ENCODE data around the gene RAB40A. TPM values are rescaled to one million over a fixed set of nuclear protein-coding genes. Genes with fewer than 3 reads are reported as not detected.

Gene RAB40A
- total and polyA plus RNA-seq, 7 donors, result 0.12 to 1.7 (median 0.71) TPM; not detected in 2

GRCh38 chrX:103520386-103520785 is 1.1 kb upstream of the RAB40A start:
- Histone ChIP-seq H3K9me3 (no peaks in the 10 kb centered on the region), H3K4me3 (no peak overlapping the region), H3K27ac (no peak overlapping the region), H3K27me3 (no peaks in the 10 kb centered on the region), H3K36me3 (no peaks in the 10 kb centered on the region), H3K4me1 (no peaks in the 10 kb centered on the region)
- DNase-seq, result no peak
- TF ChIP-seq, protein P1, sequence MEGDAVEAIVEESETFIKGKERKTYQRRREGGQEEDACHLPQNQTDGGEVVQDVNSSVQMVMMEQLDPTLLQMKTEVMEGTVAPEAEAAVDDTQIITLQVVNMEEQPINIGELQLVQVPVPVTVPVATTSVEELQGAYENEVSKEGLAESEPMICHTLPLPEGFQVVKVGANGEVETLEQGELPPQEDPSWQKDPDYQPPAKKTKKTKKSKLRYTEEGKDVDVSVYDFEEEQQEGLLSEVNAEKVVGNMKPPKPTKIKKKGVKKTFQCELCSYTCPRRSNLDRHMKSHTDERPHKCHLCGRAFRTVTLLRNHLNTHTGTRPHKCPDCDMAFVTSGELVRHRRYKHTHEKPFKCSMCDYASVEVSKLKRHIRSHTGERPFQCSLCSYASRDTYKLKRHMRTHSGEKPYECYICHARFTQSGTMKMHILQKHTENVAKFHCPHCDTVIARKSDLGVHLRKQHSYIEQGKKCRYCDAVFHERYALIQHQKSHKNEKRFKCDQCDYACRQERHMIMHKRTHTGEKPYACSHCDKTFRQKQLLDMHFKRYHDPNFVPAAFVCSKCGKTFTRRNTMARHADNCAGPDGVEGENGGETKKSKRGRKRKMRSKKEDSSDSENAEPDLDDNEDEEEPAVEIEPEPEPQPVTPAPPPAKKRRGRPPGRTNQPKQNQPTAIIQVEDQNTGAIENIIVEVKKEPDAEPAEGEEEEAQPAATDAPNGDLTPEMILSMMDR (IDR thresholded peaks at IDR 0.05), result no peak
- TF ChIP-seq POLR2AphosphoS5 (IDR thresholded peaks at IDR 0.05) (no peak), EP300 (IDR thresholded peaks at IDR 0.05) (no peak), POLR2A (IDR thresholded peaks at IDR 0.05) (no peak)
- WGBS, 2 donors, result 76 to 78% methylated on average over 4 of the region's 4 CpGs
- intact Hi-C loops (cut with DNase I), result no loop called here

- Histone ChIP-seq H3K4me3 (no peak overlapping the region), H3K9me3 (no peaks in the 10 kb centered on the region), H3K36me3 (no peaks in the 10 kb centered on the region), H3K27me3 (no peaks in the 10 kb centered on the region), H3K27ac (no peak overlapping the region), H3K4me1 (no peaks in the 10 kb centered on the region)
- TF ChIP-seq, protein P1 (IDR thresholded peaks at IDR 0.05), result no peak
- TF ChIP-seq EP300 (IDR thresholded peaks at IDR 0.05) (no peak), POLR2AphosphoS5 (IDR thresholded peaks at IDR 0.05) (no peak), POLR2A (IDR thresholded peaks at IDR 0.05) (no peak)
- no peak for DNase-seq
- intact Hi-C loops (cut with DNase I), result no loop called here
- WGBS, 2 donors, result 100% methylated on average over 2 of the region's 2 CpGs
Observed at GRCh38 chrX:103518571-103518970, 718 bp downstream of the RAB40A start.

DNA sequence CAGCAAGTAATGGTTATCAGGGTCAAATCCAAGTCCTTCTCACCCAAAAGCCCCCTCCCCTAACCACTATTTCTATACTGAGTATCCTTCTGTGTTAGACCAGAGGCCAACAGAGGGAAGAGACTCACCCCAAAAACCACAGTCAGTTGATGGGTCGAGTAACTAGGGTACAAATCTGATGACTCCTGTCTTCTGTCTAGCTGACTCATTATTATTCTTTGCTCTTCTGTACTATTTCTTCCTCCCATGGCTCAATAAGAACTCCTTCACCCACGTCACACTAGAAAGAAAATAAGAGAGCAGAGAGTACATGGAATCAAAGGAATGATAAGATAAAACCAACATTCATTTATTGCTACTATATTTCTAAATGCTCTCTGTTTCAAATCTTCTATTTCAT is 2.0 kb downstream of the RAB40A start:
- H3K36me3 ChIP-seq, result no peaks in the 10 kb centered on the region
- WGBS, 2 donors, result 70 to 76% methylated on average over 2 of the region's 2 CpGs
- no peak overlapping the region for H3K4me3 ChIP-seq
- no peaks in the 10 kb centered on the region for H3K27me3 ChIP-seq
- H3K4me1 ChIP-seq, result no peaks in the 10 kb centered on the region
- no peak for DNase-seq
- intact Hi-C loops (cut with DNase I), result no loop called here
- H3K27ac ChIP-seq, result no peak overlapping the region
- no peaks in the 10 kb centered on the region for H3K9me3 ChIP-seq
- TF ChIP-seq POLR2A (IDR thresholded peaks at IDR 0.05) (no peak), POLR2AphosphoS5 (IDR thresholded peaks at IDR 0.05) (no peak), EP300 (IDR thresholded peaks at IDR 0.05) (no peak)
- TF ChIP-seq, protein P1 (IDR thresholded peaks at IDR 0.05), result no peak

- WGBS, 2 donors, result 77 to 79% methylated on average over 4 of the region's 4 CpGs
- DNase-seq, result no peak
- no peak overlapping the region for H3K4me3 ChIP-seq
- no peak overlapping the region for H3K27ac ChIP-seq
- H3K27me3 ChIP-seq, result no peaks in the 10 kb centered on the region
- intact Hi-C loops (cut with DNase I), result no loop called here
- no peaks in the 10 kb centered on the region for H3K36me3 ChIP-seq
- TF ChIP-seq EP300 (IDR thresholded peaks at IDR 0.05), result no peak
- TF ChIP-seq, protein P1 (IDR thresholded peaks at IDR 0.05), result no peak
- no peak for TF ChIP-seq POLR2AphosphoS5 (IDR thresholded peaks at IDR 0.05)
- H3K4me1 ChIP-seq, result no peaks in the 10 kb centered on the region
- no peaks in the 10 kb centered on the region for H3K9me3 ChIP-seq
Observed at GRCh38 chrX:103513476-103514108, 5.7 kb downstream of the RAB40A start.

- Histone ChIP-seq H3K4me1 (no peaks in the 10 kb centered on the region), H3K9me3 (no peaks in the 10 kb centered on the region), H3K4me3 (no peak overlapping the region), H3K36me3 (no peaks in the 10 kb centered on the region), H3K27ac (no peak overlapping the region), H3K27me3 (no peaks in the 10 kb centered on the region)
- no peak for DNase-seq
- intact Hi-C loops (cut with DNase I), result no loop called here
- TF ChIP-seq, protein P1 (IDR thresholded peaks at IDR 0.05), result no peak
- no peak for TF ChIP-seq POLR2AphosphoS5 (IDR thresholded peaks at IDR 0.05)
- no peak for TF ChIP-seq EP300 (IDR thresholded peaks at IDR 0.05)
- TF ChIP-seq POLR2A (IDR thresholded peaks at IDR 0.05), result no peak
- 81% methylated on average over 5 of the region's 5 CpGs for WGBS, 2 donors
Observed at GRCh38 chrX:103513067-103513466, 6.2 kb downstream of the RAB40A start.
